GM21786 (cell line): ENCODE measurements around the gene E2F3.

Experiments used
- ATAC-seq: cut with Tn5 transposase; IDR thresholded peaks from one replicate; pipeline ENCODE4 v1.9.1; 2021; ENCODE audit not compliant: unreplicated experiment

Gene E2F3

DNA sequence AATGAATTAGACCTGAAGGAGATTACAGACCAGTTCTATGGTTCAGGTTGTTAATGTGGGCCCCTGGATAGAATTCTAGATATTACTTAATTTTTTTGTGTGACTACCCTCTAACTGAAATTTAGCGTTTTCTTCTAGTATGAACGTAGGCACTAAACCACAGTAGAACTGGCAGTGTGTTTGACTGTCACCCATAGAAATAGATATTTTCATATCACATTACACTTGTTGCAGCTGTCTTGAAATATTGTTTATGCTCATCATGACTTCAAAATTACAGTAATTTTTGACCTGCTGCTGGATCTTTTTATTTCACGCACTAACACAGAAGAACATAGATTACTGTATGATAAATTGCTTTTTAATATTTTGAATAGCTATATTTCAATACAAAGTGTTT lies 31.6 kb downstream of the E2F3 start:
- ATAC-seq = no peak

DNA sequence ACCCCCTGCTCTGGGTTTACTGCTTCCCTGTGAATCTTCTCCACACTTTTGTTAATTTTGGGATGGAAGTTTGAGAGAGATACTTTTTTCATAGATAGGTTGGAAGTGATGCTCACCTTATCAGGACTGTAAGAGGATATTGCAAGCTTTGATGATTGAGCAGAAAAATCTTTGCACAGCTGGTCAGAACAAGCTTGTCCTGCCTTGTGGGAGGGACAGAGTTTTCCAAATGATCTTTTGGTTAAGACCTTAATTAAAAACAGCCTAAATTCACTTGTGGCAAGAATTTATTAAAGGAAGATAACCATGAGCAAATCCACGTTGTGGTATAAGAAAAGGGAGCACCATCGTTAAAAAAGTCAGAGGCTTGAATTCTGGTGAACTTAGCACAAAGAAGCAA lies 32.2 kb downstream of the E2F3 start:
- no peak for ATAC-seq

DNA sequence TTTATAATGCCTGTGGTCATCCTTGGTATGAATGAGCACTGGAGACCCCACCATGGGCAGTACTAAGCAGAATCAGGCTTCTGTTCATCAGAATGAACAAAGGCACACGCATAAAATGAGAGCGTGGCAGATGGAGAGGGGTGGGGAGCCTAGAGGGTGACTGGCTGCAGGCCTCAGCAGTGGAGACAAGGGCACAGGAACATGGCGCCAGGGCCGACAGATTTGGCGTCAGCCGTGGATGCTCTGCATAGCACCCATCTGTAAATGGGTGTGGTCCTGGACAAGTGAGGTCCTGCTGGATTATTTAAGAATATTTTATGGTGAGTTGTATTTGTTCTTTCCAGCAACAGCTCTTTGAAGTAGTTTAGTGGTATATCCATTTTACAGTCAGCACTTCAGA lies 33.1 kb downstream of the E2F3 start:
- ATAC-seq = no peak

DNA sequence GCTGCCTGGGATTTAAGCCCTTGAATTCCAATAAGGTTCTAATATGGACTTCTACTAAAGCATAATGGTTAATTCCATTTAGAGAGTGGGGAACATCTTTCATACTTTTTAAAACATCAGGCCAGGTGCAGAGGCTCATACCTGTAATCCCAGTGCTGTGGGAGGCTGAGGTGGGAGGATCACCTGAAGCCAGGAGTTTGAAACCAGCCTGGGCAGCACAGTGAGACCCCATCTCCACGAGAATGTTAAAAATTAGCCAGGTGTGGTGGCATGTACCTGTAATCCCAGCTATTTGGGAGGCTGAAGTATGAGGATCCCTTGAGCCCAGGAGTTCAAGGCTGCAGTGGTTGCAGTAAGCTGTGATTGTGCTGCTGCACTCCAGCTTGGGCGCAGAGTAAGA lies 35.0 kb downstream of the E2F3 start:
- no peak for ATAC-seq

GRCh38 chr6:20437639-20438038 lies 36.0 kb downstream of the E2F3 start:
- ATAC-seq = no peak

- no peak for ATAC-seq
Measured at GRCh38 chr6:20438462-20439070, 36.9 kb downstream of the E2F3 start.

GRCh38 chr6:20439558-20439957 lies 37.9 kb downstream of the E2F3 start:
- ATAC-seq = no peak

DNA sequence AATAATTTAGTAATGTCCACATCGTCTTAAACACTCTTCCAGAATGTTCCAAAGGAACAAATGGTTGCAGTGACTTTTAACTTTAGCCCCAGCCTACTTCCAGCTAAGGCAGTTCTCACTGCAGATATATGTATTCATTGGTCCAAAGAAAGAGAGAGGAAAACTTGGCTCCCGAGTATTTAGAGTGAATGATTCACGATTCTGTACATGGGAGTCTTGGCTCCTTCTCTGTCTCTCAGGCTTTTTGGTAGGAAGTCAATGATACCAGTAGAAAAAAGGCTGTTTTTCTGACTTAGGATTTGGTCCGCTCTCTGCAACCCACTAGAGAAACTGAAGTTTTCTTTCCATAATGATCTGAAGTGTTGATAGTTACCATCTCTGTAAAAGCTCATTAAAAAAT lies 38.6 kb downstream of the E2F3 start:
- ATAC-seq = no peak

- ATAC-seq = no peak
Measured at GRCh38 chr6:20441236-20441635, 39.6 kb downstream of the E2F3 start.

- ATAC-seq = no peak
Measured at GRCh38 chr6:20441921-20442320, 40.2 kb downstream of the E2F3 start.

DNA sequence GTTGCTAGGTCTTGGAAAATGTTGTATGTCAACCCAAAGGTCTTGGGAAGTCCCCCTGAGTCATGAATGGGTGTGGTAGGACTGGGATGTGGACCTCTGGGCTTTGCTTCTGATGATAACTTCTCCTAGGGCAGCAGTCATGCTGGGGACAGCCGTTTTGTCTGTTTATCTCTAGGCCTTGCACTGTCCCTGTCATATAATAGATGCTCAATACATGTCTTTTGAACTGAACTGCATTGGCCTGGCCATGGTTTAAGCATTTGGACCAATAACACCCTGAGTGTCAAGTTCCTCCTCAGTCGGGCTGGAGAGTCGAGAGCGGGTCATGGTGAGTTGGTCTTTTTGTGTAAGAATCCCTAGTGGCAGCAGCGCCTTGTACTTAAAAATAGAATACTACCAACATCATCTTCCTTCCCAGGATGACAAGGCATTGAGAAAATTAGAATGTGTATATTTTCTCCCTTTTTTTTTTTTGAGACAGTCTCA lies 43.1 kb downstream of the E2F3 start:
- no peak for ATAC-seq

- ATAC-seq = no peak
Measured at GRCh38 chr6:20447157-20447556, 45.5 kb downstream of the E2F3 start.

- ATAC-seq = no peak
Measured at GRCh38 chr6:20447581-20448132, 46.0 kb downstream of the E2F3 start.

- no peak for ATAC-seq
Measured at GRCh38 chr6:20448828-20449227, 47.1 kb downstream of the E2F3 start.

GRCh38 chr6:20454204-20454824 lies 52.6 kb downstream of the E2F3 start:
- no peak for ATAC-seq

DNA sequence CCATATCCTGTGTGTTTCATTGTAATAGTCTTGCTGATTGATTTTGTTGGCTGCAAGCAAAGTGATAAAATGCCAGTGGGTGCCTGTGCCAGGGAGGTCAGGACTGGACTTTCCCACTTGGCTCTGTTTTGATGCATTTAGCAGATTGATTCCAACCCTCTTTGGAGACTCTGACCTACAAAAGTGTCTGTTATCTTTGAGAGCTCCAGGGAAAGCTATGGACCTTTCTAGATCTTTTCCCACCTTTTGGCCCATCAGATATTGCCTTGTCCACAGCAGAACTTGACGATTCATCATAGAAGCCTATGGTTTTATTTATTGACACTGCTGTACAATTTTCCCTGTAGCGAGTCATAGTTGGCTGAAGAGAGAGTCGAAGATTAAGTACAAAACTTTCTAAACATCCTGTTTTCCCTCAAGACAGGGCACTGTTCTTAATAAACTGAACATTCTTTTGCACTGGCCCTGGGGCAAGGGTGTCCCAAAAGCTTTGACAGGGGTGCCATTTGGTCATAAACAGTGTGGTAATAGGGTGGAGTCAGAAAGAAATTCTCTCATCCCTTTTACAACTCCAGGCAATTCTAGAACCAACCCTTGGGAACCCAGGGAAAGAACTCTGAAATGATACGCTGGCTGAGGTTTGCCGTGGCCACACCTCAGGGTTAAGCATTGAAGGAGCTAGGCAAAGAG lies 53.7 kb downstream of the E2F3 start:
- ATAC-seq = no peak

DNA sequence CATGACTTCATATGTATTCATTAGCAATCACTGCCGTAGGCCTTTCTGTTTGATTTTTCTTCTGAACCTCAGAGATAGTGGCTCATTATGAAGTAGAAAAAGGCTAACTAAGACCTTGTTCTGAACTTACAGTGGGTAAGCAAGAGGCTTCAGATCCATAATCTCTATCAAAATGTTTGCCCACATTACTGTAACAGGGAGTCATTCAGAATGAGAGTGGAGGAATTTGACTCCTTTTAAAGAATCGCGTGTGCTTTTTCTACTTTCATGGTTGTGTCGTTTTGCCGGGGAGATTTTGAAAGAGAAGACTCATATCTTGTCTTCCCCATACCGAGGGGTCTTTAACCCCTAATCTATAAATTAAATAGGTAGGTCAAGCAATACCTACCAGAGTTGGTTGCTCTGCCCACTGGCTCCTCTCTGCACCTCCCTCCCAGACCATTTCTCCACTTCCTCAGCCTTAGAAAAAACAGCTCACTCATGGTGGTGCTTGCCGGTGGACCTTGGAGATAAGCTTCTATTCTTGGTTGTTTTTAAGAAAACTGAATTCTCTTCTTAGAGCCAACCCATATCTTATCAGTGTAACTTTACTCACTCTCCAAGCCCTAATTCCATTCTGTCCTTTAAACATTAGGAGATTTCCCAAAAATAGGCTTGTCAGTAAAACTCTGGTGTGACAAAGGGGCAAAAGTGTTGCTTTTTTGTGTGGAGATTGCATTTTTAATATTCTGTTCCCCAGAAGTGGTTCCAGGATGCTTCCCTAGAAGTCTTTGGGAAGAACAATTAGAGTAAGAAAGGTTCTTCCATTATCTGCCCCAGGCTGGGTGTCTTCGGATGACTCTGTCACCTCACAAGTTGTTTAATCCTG lies 56.6 kb downstream of the E2F3 start:
- ATAC-seq = no peak

DNA sequence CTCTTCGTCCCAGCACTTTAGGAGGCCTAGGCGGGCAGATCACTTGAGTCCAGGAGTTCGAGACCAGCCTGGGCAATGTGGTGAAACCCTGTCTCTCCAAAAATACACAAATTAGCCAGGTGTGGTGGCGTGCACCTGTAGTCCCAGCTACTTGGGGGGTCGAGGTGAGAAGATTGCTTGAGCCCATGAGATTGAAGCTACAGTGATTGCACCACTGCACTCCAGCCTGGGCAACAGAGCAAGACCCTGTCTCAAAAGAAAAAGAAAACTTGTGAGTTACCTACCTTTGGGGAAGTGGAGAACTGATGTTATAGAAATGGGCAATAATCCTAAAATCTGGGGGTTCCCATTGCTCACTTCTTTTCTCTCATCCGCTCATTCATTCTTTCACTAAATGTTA lies 58.0 kb downstream of the E2F3 start:
- ATAC-seq = no peak

GRCh38 chr6:20461576-20461975 lies 59.9 kb downstream of the E2F3 start:
- no peak for ATAC-seq

GRCh38 chr6:20463396-20463795 lies 61.7 kb downstream of the E2F3 start:
- ATAC-seq = peak; percentile 44

DNA sequence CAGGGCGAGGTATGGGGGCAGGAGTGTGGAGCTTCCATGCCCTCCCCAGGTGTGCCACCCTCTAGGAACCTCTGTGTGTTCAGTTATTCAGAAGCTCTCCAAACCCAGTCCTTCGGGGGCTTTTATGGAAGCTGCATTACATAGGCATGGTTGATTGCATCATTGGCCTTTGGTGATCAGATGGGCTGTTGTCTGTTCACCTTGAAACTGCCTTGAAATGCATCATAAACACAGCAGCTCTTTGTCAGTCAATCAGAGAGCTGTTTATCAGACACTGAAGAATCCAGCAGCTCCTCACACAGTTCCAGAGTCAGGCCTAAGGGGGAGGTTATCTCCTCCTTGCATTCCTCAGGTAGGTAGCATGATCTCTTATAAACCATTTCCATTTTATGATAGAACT lies 62.4 kb downstream of the E2F3 start:
- no peak for ATAC-seq
